HL-60 (cell line): ENCODE measurements around the gene SYTL2.

ENCODE experiments used
- CTCF ChIP-seq: IDR thresholded peaks from one replicate; pipeline ENCODE4 v1.5.1; 2011; ENCODE audit warnings: low read length, control low read depth, inconsistent platforms; ENCODE audit not compliant: insufficient read depth
- POLR2AphosphoS5 ChIP-seq: IDR thresholded peaks from 2 replicates; pipeline ENCODE4 v1.6.1; 2012; ENCODE audit warnings: low read depth

DNA sequence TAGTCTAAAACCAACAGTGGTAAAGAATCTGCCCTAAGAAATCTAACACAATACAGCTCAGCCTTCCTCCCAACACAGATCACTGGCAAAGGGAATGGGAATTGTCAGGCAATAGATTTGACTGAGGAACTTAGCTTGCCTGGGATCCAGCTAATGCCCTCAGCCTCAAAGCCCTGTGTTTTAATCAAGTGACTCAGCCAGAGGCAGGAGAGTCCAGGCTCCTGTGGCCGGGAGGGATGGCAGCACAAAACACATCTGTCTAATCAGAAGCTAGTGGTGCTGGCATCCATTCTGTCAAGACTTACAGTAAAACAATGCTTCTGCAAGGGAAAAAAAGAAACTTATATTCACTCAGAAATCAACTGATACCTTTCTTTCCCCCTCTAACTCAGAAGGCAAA, 5.6 kb downstream of the SYTL2 start:
- TF ChIP-seq CTCF (no peak), POLR2AphosphoS5 (no peak)
